ENCODE measurements around the gene RNF208. TPM values are rescaled to one million over a fixed set of nuclear protein-coding genes. Genes with fewer than 3 reads are reported as not detected.

Gene RNF208
- total RNA-seq, 1 donor from 2014 or later, result 4.3 TPM

DNA sequence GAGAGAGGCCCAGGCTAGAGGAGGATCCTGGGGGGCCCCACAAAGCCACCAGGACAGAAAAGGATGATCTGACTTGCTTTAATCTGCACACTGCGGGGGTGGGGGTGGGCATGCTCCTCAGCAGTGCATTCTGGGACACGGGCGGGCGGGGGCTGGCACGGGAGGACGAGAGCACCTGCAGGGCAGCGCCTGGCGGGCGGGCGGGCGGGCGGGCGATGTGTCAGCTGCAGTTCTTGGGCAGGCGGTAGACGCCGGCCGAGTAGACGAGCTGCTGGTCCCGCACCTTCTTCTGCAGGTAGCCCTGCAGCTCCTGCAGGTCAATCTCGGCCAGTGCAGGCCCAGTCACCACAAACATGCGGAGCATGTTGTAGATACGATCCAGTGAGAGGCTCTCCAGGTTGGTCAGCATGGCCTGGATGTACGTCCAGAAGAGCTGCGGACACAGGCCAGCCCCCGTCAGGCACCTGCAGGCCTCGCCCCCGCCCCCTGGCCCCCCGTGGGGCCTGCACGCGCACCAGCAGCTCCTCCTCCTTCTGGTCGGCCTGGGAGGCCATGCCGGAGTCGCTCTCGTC, 47.2 kb downstream of the RNF208 start:
- H3K27me3 ChIP-seq (ENCODE audit: insufficient read depth, low read length), result peaks cover 13% of the 10 kb centered on the region

DNA sequence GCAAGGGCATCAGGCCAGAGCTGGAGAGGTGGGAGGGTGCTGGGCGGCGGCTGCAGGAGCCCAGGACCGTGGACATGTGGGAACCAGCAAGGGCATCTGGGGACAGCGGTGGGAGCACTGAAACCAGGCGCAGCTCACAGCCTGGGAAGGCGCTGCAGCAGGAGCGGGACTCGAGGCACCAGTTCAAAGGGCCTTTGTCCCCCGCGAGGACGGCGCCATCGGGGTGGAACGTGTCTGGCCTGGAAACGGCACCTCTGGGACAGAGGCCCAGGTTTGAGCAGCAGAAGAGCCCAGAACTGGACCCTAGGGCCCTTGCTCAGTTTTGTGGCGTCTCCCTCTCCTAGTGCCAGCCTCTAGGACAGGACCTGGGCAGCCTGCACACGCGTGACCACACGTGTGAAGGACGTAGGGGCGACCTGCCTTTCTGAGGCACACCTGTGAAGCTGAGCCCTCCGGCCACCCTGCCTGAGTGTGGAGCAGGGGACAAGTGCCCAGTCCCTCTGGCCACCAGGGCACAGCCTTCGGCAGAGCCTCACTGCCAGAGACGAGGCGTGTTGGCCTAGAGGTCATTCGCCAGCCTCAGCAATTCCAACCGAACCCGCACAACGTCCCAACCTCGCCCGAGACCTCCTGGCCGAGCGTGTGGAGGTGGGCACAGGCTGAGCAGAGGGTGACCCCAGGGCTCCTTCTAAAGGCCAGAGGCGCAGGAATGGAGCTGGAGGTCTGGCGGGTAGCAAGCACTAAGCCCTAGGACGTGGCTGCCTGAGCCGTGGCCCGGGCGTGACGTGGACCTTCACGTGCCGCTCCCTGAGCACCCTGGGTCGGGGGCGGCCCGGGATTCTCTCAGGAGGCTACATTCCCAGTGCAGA, 48.0 kb downstream of the RNF208 start:
- Mint-ChIP-seq H3K27ac (ENCODE audit: unreplicated experiment) (no peak overlapping the region), H3K36me3 (ENCODE audit: low read depth, unreplicated experiment) (peaks cover 7% of the 10 kb centered on the region), H3K4me1 (ENCODE audit: low read depth, unreplicated experiment) (no peaks in the 10 kb centered on the region), H3K9me3 (ENCODE audit: unreplicated experiment) (no peaks in the 10 kb centered on the region), H3K4me3 (ENCODE audit: unreplicated experiment) (no peak overlapping the region), H3K27me3 (ENCODE audit: low read depth, unreplicated experiment) (peaks cover 13% of the 10 kb centered on the region)
- TF ChIP-seq EZH2 (IDR thresholded peaks at IDR 0.05; ENCODE audit: insufficient read depth, low read length) (no peak), CTCF (IDR thresholded peaks at IDR 0.05; ENCODE audit: insufficient read depth, low read depth, low read length) (no peak)
- no peaks in the 10 kb centered on the region for H3K9me3 ChIP-seq (ENCODE audit: insufficient read depth, low read depth, low read length)
- no peak overlapping the region for H3K9ac ChIP-seq (ENCODE audit: low read length)
- no peak overlapping the region for H3K27ac ChIP-seq (ENCODE audit: low read depth, low read length)
- peaks cover 17% of the 10 kb centered on the region for H4K20me1 ChIP-seq (ENCODE audit: insufficient read depth, low read length)
- H2AFZ ChIP-seq (ENCODE audit: low read depth, low read length), result no peak overlapping the region
- peaks cover 18% of the 10 kb centered on the region for H3K27me3 ChIP-seq (ENCODE audit: insufficient read depth, low read length)
- no peak for DNase-seq (ENCODE audit: low read depth)
- H3K36me3 ChIP-seq (ENCODE audit: insufficient read depth, low read length), result peaks cover 3% of the 10 kb centered on the region
- H3K4me1 ChIP-seq (ENCODE audit: insufficient read depth, low read length), result no peaks in the 10 kb centered on the region
- no peak for FAIRE-seq
- H3K4me3 ChIP-seq (ENCODE audit: insufficient read depth, low read depth, low read length), result no peak overlapping the region
- H3K4me2 ChIP-seq (ENCODE audit: low read length), result no peak overlapping the region
- H3K79me2 ChIP-seq (ENCODE audit: insufficient read depth, low read length), result no peaks in the 10 kb centered on the region

More for the DNA sequence above, 47.2 kb downstream of the RNF208 start:
- Histone ChIP-seq H3K9me3 (ENCODE audit: insufficient read depth, low read depth, low read length) (no peaks in the 10 kb centered on the region), H3K9ac (ENCODE audit: low read length) (no peak overlapping the region), H3K4me2 (ENCODE audit: low read length) (no peak overlapping the region), H3K79me2 (ENCODE audit: insufficient read depth, low read length) (no peaks in the 10 kb centered on the region), H3K4me1 (ENCODE audit: insufficient read depth, low read length) (no peaks in the 10 kb centered on the region), H3K36me3 (ENCODE audit: insufficient read depth, low read length) (peaks cover 3% of the 10 kb centered on the region), H3K4me3 (ENCODE audit: insufficient read depth, low read depth, low read length) (no peak overlapping the region), H2AFZ (ENCODE audit: low read depth, low read length) (no peak overlapping the region), H3K27ac (ENCODE audit: low read depth, low read length) (no peak overlapping the region), H4K20me1 (ENCODE audit: insufficient read depth, low read length) (peaks cover 21% of the 10 kb centered on the region)
- Mint-ChIP-seq H3K9me3 (ENCODE audit: unreplicated experiment) (no peaks in the 10 kb centered on the region), H3K4me1 (ENCODE audit: low read depth, unreplicated experiment) (no peaks in the 10 kb centered on the region), H3K36me3 (ENCODE audit: low read depth, unreplicated experiment) (peaks cover 11% of the 10 kb centered on the region), H3K4me3 (ENCODE audit: unreplicated experiment) (no peak overlapping the region), H3K27me3 (ENCODE audit: low read depth, unreplicated experiment) (peaks cover 13% of the 10 kb centered on the region), H3K27ac (ENCODE audit: unreplicated experiment) (no peak overlapping the region)
- FAIRE-seq, result no peak
- DNase-seq (ENCODE audit: low read depth), result no peak
- TF ChIP-seq CTCF (IDR thresholded peaks at IDR 0.05; ENCODE audit: insufficient read depth, low read depth, low read length), result no peak
- no peak for TF ChIP-seq EZH2 (IDR thresholded peaks at IDR 0.05; ENCODE audit: insufficient read depth, low read length)
